HG02642 (cell line): ENCODE results near the gene SETD3.
A peak's percentile ranks its signal among the peaks of the same experiment; 100 is the strongest.

Experiments used
- ATAC-seq: cut with Tn5 transposase; IDR thresholded peaks from one replicate; pipeline ENCODE4 v1.9.1; 2021; ENCODE audit warnings: mild to moderate bottlenecking; ENCODE audit not compliant: unreplicated experiment, poor library complexity

Gene SETD3

DNA sequence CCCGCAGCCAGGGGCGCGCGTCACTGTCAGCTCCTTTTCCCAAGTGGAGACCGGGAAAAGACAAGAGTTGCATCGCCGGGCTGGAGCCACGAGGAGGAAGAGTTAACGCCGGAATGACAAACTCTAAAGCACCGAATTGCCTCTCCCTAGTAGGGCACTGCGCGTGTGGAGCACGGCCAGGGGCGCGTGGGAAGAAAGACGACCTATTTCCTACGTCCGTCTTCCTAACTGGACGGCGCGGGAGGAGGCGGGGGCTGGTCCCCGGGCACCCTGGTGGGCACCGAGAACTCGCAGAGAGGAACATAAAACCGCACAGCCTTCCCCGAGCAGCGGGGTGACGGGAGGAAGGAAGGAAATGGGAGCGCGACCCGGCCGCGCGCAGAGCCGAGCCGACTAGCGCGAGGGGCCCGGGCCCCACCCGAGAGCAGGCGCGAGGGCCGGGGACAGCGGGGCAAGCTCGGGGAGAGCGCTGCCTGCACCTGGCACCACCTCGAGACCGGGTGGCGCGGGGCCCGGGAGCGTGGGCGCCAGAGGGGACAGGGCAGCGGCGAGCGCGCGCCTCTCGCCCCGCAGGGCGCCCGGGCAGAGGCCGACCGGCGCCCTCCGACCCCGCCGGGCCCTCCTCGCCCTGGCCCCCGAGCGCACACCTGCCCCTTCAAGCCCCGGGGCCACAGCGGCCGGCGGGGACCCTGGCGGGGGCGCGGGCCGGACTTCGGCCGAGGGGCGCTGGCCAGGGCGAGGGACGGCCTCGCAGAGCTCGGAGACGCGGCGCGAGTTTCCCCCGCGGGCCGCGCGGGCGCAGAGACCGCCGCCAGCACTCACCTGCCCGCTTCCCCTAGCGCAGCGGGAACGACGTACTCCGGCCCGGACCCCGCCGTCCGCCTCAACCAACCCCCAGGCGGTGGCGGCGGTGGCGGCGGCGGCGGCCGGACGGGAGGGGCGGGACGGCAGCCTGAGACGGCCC, at the start of gene SETD3:
TSS of gene SETD3 (minus strand) at position 954 of the 964 bp plus-strand sequence. CDS start 15,054 bp downstream, outside the sequence.
- ATAC-seq = peak; percentile 5

DNA sequence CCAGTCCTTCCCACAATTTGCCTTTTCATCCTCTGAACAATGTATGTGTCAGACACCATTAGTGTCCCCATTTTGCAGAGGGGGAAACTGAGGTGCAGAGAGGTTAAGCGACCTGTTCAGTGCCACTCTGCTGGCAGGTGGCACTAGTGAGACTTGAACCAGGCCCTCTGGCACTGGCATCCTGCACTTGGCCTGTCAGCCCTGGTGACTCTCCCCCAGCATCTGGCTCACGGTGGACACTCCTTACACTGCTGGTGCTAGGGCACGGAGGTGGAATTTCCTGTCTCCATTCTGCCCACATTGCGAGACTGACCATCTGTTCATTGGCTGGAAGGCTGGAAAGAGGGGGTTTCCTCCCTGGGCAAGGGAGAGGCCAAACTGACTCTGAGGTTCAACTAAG, 49.2 kb upstream of the SETD3 start:
- no peak for ATAC-seq

DNA sequence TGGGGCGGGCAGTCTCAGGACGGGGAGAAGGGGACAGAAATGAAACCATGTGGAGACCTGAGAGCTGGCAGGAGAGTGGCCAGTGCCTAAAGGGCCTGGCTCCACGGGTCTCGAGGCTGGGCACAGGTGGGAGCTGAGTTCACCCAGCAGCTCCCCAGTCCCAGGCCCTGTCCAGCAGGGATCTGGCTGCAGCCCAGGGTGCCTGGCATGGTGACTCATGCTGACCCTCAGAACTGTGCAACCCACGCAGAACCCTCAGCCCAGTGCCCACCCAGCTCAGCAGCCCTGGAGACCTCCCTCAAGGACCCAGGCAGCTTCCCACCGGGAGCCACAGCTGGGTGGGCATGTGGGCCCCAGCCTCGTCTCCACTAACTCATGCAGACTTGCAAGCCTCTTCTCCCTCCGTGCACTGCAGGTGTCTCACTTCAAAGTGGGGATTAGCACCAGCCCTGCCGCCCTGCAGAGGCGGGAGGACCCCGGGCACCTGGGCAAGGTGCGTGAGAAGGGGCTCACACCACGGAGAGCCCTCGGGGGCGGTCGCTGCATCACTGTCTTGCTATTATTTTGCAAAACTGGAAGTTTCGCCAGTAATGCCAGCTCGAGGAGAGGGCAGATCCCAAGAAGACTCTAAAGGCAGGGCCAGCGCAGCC, 46.9 kb upstream of the SETD3 start:
- ATAC-seq = no peak

DNA sequence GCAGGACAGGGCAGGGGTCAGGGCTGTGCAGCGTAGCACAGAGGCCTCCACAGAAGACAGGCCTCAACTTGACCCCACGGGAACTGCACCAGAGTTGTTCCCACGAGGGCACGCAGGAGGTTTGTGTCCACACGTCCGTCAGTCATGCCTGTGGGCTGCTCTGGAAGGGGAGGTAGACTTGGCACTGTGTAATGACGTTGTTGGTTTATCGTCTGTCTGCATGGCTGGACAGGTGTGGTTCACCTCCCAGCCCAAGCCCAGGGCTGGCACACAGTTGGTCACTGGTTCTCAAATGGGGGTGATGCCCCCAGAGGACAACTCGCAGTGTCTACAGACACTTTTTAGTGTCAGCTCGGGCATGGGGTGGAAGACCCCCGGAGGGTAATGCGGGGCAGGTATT, 46.4 kb upstream of the SETD3 start:
- ATAC-seq = no peak

DNA sequence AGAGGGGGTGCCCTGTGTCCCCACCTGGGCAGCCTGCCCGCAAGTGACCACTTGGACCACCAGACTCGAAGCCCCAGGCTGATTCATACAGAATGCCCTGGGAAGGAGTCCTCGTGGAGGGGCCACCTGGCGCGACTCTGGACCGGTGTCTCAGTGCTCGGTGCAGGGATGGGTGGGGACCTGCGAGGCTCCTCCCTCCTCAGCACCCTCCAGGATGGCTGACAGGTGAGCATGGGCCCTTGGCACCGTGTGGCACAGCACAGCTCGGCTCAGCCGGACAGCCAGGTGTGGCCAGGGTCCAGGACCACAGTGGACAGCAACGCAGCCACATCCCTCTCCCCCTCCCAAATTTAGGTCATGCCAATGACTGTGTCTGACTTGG, 45.0 kb upstream of the SETD3 start:
- ATAC-seq = no peak

DNA sequence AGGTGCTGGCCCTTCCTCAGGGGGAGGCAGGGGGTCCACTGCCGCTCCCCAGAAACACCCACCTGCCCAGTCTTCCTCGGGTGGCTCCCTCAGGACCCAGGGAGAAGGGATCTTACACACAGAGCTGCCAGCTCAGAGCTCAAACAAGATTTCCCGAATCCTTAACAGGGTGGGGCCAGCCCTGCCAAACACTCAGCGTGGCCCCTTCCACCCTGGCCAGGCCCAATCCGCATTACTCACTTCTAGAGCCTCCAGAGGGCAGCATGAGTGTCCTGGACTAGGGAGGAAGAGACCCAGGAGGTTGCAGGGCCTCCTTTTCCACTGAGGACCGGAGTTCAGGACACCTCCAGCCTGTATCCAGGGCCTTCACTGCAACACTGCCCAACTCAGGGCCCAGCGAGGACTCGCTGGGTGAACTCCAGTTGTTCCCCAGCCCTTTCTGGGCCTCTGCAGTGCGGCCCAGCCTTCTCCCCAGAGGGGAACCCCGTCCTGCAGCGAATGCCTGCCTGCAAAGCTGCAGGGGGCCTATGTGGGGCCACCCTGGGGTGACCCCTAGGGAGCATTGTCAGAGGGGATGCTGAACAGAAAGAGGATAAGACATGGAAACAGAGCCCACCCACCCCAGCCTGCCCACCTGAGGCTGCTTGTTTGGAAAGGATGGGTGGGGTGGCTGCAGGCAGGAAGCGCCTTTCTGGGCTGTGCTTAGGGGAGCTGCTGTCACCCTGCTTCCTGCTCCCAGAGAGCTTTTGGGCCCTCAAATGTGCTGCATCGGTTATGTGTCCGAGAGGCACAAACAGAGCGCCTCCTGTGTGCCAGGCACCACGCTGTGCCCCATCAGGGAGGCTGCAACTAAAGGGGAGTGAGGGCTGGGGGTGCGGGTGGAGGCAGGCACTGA, 44.4 kb upstream of the SETD3 start:
- ATAC-seq = no peak

DNA sequence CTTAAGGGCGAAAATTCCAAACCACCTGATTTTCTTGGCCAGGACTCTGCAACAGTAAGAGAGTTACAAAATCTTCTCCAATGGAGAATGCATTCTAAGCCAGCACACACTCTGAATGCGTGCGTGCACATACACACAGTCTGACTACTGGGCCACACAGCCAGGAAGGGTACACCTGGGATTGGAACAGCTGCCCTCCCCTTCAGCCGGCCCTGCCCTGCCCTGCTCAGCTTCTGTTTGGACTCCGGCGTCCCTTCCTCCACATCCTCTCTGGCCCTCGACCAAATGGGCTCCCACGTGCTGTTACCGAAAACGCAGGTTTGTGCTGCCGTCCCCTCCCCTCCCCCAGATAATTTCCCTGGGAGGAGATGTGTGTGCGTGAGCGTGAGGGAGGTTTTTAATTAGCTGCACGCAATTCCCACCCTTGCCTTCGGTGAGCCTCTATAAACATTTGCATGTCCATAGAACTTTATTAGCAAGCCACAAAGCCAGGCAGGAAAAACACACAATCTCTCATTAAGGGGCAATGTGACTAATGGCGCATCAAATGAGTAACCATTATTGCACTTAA, 43.5 kb upstream of the SETD3 start:
- no peak for ATAC-seq

DNA sequence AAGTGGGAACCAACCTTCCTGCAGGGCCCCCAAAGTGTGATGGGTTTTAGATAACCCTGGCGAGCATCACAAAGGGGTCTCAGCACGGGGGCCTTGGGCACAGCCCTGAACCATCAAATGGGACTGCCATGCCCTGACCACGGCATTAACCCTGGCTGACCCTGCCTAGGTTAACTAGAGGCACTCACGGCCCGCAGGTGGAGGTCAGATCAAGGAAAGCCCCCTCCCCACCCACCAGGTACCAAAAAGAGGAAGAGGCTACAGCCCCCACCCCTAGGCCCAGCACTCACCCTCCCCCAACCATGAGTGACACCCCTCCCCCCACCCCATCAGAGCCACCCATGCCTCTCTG, 43.0 kb upstream of the SETD3 start:
- no peak for ATAC-seq

DNA sequence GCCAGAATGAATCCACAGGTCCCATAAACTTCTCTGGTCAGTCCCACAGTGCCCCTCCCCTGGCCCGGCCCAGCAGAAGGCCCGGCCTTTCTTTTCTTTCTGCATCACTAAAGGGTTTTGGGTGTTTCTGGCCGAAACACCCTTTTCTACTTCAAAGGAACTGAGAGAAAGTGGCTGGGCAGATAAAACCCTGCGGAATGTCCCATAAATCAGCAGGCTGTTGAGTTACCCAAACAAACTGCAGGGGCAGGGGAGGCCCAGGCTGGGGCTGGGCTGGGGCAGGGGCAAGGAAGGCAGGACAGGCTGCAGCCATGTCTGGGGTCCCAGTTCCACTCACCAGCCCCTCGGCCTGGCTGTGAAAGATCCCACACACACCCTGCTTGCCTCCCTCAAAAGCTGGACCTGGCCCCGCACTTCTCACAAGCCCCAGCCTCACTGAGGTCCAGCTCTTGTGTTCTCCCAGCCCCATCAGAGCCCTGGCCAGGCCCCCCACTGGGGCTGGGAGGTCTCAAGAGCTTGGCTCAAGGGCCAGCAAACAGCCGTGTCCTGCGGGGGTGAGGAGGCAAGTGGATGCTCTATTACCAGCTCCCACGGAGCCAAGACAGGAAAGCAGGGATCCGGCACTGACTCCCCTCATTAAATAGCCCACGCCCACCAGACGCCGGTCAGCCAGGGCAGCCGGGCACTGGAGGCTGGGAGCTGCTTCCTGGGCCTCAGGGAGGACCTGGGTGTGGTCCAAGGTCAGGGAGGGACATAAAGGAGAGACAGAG, 42.5 kb upstream of the SETD3 start:
- ATAC-seq = no peak

DNA sequence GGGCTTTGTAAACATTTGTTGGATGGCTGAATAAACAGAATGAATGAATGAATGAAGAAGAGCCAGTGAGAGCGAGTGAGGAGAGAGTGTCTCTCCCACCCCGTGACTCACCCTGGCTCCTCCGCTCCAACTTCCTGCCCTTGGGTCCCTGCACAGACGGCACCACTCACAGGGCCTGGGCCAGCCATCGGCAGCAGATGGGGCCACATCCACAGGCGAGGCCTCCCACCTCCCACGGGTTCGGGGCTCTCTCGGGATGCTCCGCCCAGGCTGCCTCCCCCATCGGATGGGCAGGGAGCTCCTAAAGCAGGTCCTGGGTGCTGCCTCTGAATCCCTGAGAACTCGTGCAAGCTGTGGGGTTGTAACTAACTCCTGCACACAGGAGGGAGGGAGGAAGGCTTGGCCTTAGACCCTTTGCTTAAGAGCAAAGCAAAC, 41.8 kb upstream of the SETD3 start:
- no peak for ATAC-seq

DNA sequence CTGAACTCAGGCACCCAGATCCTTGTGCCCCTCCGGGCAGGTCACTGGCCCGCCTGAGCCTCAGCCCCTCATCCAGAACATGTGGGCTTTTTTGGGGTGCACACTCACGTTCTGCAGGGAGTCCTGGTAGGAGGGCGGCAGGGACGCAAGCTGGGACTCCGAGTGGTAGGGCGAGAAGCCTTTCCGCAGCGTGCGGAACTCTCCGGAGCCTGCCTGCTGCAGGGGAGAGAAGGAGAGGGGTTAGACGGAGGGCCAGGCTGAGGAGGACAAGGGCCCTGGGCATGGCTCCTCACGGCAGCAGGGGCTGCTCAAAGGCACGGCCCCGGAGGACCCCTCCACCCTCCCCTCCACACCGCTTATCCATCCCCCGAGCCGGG, 41.4 kb upstream of the SETD3 start:
- ATAC-seq = no peak

DNA sequence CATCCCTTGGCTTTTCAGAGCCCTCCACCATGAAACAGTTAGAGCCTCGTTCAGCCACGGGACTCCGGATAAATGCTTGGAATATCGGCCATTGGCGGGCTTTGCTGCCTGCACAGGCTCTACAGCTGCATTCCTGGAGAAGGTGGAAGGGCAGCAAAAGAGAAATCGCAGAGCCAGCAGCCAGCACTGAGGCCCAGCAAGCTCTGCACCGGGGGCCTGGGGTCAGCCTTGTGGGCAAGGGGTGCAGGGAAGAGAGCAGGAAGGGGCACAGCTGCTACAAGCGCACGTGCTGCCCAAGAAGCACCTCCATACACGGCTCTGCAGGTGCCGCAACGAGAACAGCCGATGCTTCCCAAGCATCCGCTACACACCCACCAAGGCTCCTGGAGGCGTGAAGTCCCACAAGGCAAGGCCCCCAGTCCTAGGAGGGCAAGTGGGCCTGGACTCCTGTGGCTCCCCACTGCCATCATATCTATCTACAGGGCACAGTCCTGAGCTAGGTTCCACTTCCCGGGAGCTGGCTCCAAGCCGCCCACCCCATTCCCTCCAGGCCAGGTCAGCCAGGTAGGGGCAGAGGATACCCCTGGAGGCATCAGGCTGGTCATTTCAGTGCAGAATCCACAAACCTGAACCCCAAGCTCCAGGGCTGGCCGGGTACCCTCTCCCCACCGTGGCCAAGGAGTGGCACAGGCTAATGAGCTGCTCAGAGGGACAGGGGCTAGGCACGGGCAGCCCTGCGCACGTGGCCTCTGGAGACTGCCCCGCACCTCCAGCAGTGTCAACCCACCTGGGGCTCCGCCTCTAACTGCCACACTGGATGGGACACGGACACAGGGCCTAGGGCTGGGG, 40.7 kb upstream of the SETD3 start:
- no peak for ATAC-seq

DNA sequence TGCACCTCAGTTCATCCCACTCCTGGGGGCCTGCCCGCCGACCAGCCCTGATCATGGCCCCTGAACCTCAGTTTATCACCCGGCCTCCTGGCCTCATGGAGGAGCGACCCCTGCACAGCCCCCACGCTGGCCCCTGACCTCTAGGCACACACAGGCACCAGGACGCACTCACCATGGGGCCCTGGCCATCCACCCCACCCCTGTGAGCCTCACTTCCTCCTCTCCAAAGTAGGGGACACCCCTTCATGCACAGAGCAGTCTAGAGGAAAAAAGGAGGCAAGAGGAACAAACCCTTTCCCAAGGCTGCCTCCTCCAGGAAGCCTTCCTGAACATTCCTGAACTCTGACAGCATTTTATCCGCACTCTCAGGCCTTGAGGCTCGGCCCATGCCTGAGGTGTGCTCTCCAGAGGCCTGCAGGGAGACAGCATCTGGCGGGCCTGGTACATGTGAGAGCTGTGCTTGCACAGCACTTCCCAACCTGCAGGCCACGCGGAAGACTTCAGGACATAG, 40.0 kb upstream of the SETD3 start:
- no peak for ATAC-seq

DNA sequence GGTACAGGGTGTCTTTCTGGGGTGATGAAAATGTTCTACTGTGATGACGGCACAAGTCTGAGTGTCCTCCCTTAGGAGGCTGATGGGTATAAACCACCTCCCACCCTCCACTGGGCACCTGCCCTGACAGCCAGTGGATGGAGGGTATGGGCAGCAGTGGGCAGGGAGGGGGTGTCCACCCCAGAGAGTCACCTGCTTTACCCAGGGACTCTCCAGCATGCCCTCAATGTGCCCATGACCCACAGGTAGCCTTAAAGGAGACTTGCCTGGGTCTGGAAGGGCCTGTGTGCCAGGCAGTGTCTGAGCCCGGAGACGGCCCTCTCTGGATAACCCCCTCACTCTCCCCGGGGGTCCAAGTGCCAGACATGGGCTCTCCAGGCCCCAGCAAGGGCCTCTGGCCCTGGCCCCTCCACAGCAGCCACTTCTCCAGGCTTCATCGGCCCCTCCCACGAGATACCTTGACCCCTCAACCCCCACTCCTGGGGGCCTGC, 39.3 kb upstream of the SETD3 start:
- no peak for ATAC-seq

DNA sequence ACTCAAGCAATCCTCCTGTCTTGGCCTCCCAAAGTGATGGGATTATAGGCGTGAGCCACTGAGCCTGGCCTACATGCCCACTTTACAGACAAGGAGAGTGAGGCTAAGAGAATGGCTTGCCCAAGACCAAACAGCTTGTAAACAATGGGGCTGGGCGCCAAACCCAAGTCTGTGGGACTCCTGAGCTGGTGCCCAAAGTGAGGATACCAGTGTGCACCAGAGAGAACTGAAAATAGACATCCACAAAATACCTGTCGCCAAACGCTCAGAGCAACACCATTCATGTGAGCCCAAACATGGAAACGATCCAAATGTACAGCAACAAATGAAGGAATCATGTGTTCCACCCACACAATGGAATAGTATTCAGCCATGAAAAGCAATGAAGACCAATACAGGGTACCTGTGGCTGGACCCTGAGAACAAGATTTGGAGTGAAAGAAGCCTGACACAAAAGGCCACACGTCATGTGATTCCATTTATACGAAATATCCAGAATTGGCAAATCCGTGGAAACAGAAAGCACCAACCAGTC, 38.8 kb upstream of the SETD3 start:
- ATAC-seq = no peak

DNA sequence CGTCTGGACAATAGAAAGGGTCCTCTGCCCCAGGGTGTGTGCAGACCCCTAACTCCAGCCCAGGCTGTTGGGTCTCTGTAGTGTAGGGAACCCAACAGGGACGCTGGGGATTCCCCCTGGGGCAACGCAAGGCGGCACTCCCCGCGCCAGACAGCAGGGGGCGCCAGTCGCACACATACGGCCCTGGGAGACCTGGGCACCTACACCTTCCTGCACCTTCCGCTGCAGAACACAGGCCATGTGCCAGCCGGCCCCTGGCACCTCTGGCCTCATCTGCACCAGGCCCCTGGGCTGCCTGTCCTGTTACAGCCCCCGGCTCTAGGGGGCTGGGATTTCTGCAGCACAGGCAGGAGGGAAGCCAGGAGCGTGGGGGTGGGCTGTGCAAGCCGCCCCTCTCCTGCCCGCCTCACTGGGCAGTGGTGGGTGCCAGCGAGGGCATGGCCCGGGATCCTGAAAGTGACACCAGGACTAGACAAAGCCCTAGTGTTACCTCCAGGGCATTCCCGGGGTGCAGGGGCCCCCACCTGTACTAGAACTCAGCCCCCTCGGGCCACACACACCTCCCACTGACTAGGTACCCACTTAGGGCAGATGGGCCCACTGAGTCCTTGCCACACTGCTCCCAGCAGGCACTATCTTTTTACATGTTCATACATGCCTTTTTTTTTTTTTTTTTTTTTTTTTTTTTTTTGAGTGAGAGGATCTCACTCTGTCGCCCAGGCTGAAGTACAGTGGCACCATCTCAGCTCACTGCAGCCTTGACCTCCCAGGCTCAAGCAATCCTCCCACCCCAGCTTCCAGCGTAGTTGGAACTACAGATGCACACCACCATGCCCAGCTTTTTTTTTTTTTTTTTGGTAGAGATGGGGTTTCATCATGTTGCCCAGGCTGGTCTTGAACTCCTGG, 38.0 kb upstream of the SETD3 start:
- ATAC-seq = peak; percentile 71
